ENCODE results near the gene FPGS.

Gene FPGS

GRCh38 chr9:127848756-127849504 lies 46.2 kb downstream of the FPGS start:
- TF ChIP-seq CTCF (IDR thresholded peaks at IDR 0.05; ENCODE audit: control insufficient read depth, insufficient read depth, low read depth, low read length, missing control alignments) = no peak
- DNase-seq (ENCODE audit: low read depth) = no peak
- no peak overlapping the region for H3K4me3 ChIP-seq (ENCODE audit: control insufficient read depth, low read depth, low read length)

GRCh38 chr9:127850286-127850830 lies 47.7 kb downstream of the FPGS start:
- no peak for TF ChIP-seq CTCF (IDR thresholded peaks at IDR 0.05; ENCODE audit: control insufficient read depth, insufficient read depth, low read depth, low read length, missing control alignments)

GRCh38 chr9:127852829-127853228 lies 50.1 kb downstream of the FPGS start:
- TF ChIP-seq CTCF (IDR thresholded peaks at IDR 0.05; ENCODE audit: control insufficient read depth, insufficient read depth, low read depth, low read length, missing control alignments) = no peak
- no peak for DNase-seq (ENCODE audit: low read depth)
- H3K4me3 ChIP-seq (ENCODE audit: control insufficient read depth, low read depth, low read length) = peak overlapping the region; percentile 84

More at GRCh38 chr9:127850286-127850830, 47.7 kb downstream of the FPGS start:
- DNase-seq (ENCODE audit: low read depth) = no peak
- H3K4me3 ChIP-seq (ENCODE audit: control insufficient read depth, low read depth, low read length) = no peak overlapping the region

GRCh38 chr9:127853312-127854183 lies 50.9 kb downstream of the FPGS start:
- DNase-seq (ENCODE audit: low read depth) = no peak
- peak overlapping the region; percentile 84 for H3K4me3 ChIP-seq (ENCODE audit: control insufficient read depth, low read depth, low read length)
- TF ChIP-seq CTCF (IDR thresholded peaks at IDR 0.05; ENCODE audit: control insufficient read depth, insufficient read depth, low read depth, low read length, missing control alignments) = no peak

- H3K4me3 ChIP-seq (ENCODE audit: control insufficient read depth, low read depth, low read length) = peak within 1 kb of the TSS; percentile 84
Measured at GRCh38 chr9:127854184-127854806, 51.6 kb downstream of the FPGS start, which contains the start of gene ENG. TSS of gene ENG (minus strand) at chr9:127854658. CDS start at chr9:127854355, 303 bp downstream.

More at GRCh38 chr9:127854184-127854806, 51.6 kb downstream of the FPGS start, which contains the start of gene ENG:
- peak; percentile 18 for TF ChIP-seq CTCF (IDR thresholded peaks at IDR 0.05; ENCODE audit: control insufficient read depth, insufficient read depth, low read depth, low read length, missing control alignments)
- no peak for DNase-seq (ENCODE audit: low read depth)
